Adrenal gland (tissue), 12 donors: ENCODE results near the gene GNAO1. TPM values are rescaled to one million over a fixed set of nuclear protein-coding genes. Genes with fewer than 3 reads are reported as not detected.

Experiments
- DNase-seq, 7 donors: peaks; one replicate each; pipeline ENCODE4 v3.0.0-alpha.2; 2019 to 2020
- H3K27ac ChIP-seq, 5 donors: fragments of 200-600 bp; sonication (generic) in 4 of 5; 1 replicate in 3 of 5; 2 replicates in 2 of 5; pipeline versions ENCODE4 v1.5.1 to v1.8.0; 2016 to 2020; ENCODE audit warnings: mild to moderate bottlenecking in 1 of 5
- H3K27me3 ChIP-seq: fragments of 200-600 bp; 2 replicates; pipeline ENCODE4 v1.8.0; 2021
- H3K36me3 ChIP-seq, 2 donors: fragments of 200-600 bp; replicated peaks in 1 of 2; 1 replicate in 1 of 2; 2 replicates in 1 of 2; pipeline versions ENCODE4 v1.5.1 to v1.8.0; 2018 to 2022
- H3K4me1 ChIP-seq, 2 donors: fragments of 200-600 bp; replicated peaks in 1 of 2; 1 replicate in 1 of 2; 2 replicates in 1 of 2; pipeline versions ENCODE4 v1.5.1 to v1.8.0; 2018 to 2021
- H3K4me3 ChIP-seq, 4 donors: fragments of 200-600 bp; sonication (generic) in 3 of 4; one replicate each; pipeline ENCODE4 v1.5.1; 2016 to 2018
- H3K9me3 ChIP-seq, 3 donors: fragments of 200-600 bp; sonication (generic) in 1 of 3; replicated peaks in 1 of 3; 1 replicate in 2 of 3; 2 replicates in 1 of 3; pipeline versions ENCODE4 v1.5.1 to v1.8.0; 2016 to 2021
- CTCF ChIP-seq, 6 experiments: fragments of 450-650 bp in 4 of 6; fragments of 200-600 bp in 2 of 6; sonication (generic) in 1 of 6; IDR thresholded peaks; 1 replicate in 5 of 6; 2 replicates in 1 of 6; pipeline versions ENCODE4 v1.5.1 to v1.8.0; 2016 to 2021; ENCODE audit warnings: antibody characterized with exemption in 6 of 6, mild to moderate bottlenecking in 2 of 6, moderate library complexity in 1 of 6
- POLR2A ChIP-seq, 2 donors: fragments of 450-650 bp; IDR thresholded peaks; one replicate each; pipeline ENCODE4 v1.6.1; 2017; ENCODE audit warnings: antibody characterized with exemption in 2 of 2, mild to moderate bottlenecking in 2 of 2, moderate library complexity in 1 of 2
- WGBS, 4 donors: extraction: QIAGEN DNeasy Blood & Tissue Kit in 2 of 4; methylation state at CpG; one replicate each; pipeline versions ENCODE4 v1.1.5 to v1.1.7; 2013 to 2017; 5-methylcytosine and 5-hydroxymethylcytosine counted together
- intact Hi-C, 2 donors: fragments of 100-400 bp; cut with DNase I; formaldehyde crosslinking; loops; one replicate each; pipeline versions ENCODE4 v1.14.1 to v1.15.0; 2022 to 2023
- polyA plus RNA-seq, 3 donors: library from polyadenylated mRNA; stranded (reverse); fragments of 200-250 nt in 2 of 3; fragments of 350-450 nt in 1 of 3; fragmentation: Illumina TruSeq in 1 of 3; extraction: RNeasy Lipid Tissue Mini Kit (QIAGEN cat#74804) in 1 of 3; gene quantifications; one replicate each; pipeline ENCODE4 v1.2.3, GENCODE V29; 2013 to 2014
- total RNA-seq, 9 donors: library from RNA; depleted of rRNA in 4 of 9; stranded (reverse); fragments of >200 nt in 4 of 9; fragments of 120-200 nt in 1 of 9; fragmentation: NEBNext Ultra II Directional in 1 of 9; extraction: Animal tissue kit (Norgen Biotek cat#: 25700) in 1 of 9; gene quantifications; one replicate each; pipeline versions ENCODE4 v1.1.0 to v1.2.4, GENCODE V29; 2013 to 2023
- donor health status: healthy with polysubstance abuse.
- donor health status: Bipolar disorder and iron deficiency.
- donor health status: DM: yes; HTN: yes; CAD: no.
- donor health status: DM: no; HTN: no; CAD: no.
- donor health status: DM: no; HTN: no; CAD: no.
- donor health status: DM: yes; HTN: yes; CAD: no.

The GNAO1 gene
- total and polyA plus RNA-seq, 12 donors, result 1.8 to 36.6 (median 5.9) TPM

GRCh38 chr16:56320811-56321558 is 129.7 kb downstream of the GNAO1 start:
- Histone ChIP-seq H3K4me3 (no peak overlapping the region), H3K9me3 (no peaks in the 10 kb centered on the region), H3K4me1 (peaks cover 0 to 5% of the 10 kb centered on the region in 2 donors), H3K36me3 (no peaks in the 10 kb centered on the region), H3K27ac (no peak overlapping the region), H3K27me3 (no peaks in the 10 kb centered on the region)
- intact Hi-C loops, result no loop called here
- WGBS, 4 donors, result 79 to 91% (median 85%) methylated on average over 7 of the region's 7 CpGs
- TF ChIP-seq CTCF (IDR thresholded peaks at IDR 0.05) (no peak), POLR2A (IDR thresholded peaks at IDR 0.05) (no peak)
- DNase-seq, result no peak

GRCh38 chr16:56321571-56321970 is 130.3 kb downstream of the GNAO1 start:
- intact Hi-C loops, result no loop called here
- H3K27me3 ChIP-seq, result no peaks in the 10 kb centered on the region
- no peak for DNase-seq
- WGBS, 4 donors, result 79 to 91% (median 83%) methylated on average over 9 of the region's 9 CpGs
- no peak overlapping the region for H3K27ac ChIP-seq
- H3K9me3 ChIP-seq, result no peaks in the 10 kb centered on the region
- no peak for TF ChIP-seq POLR2A (IDR thresholded peaks at IDR 0.05)
- no peak for TF ChIP-seq CTCF (IDR thresholded peaks at IDR 0.05)
- no peak overlapping the region for H3K4me3 ChIP-seq
- peaks cover 0 to 5% of the 10 kb centered on the region in 2 donors for H3K4me1 ChIP-seq
- no peaks in the 10 kb centered on the region for H3K36me3 ChIP-seq

- Histone ChIP-seq H3K36me3 (no peaks in the 10 kb centered on the region), H3K27ac (no peak overlapping the region), H3K4me3 (no peak overlapping the region), H3K27me3 (no peaks in the 10 kb centered on the region), H3K4me1 (no peaks in the 10 kb centered on the region), H3K9me3 (no peaks in the 10 kb centered on the region)
- no peak for TF ChIP-seq POLR2A (IDR thresholded peaks at IDR 0.05)
- TF ChIP-seq CTCF (IDR thresholded peaks at IDR 0.05), result no peak
- no peak for DNase-seq
- intact Hi-C loops, result no loop called here
- 87 to 97% (median 94%) methylated on average over 2 to 9 of the region's 9 CpGs for WGBS, 4 donors
These were observed 133.1 kb downstream of the GNAO1 start for GRCh38 chr16:56324406-56324805.

- no peaks in the 10 kb centered on the region for H3K9me3 ChIP-seq
- whole genome bisulfite sequencing, 4 donors, result 59 to 92% (median 88%) methylated on average over 1 to 6 of the region's 6 CpGs
These were observed 134.7 kb downstream of the GNAO1 start for GRCh38 chr16:56325956-56326355.

More at GRCh38 chr16:56325956-56326355, 134.7 kb downstream of the GNAO1 start:
- H3K27me3 ChIP-seq, result no peaks in the 10 kb centered on the region
- TF ChIP-seq POLR2A (IDR thresholded peaks at IDR 0.05) (no peak), CTCF (IDR thresholded peaks at IDR 0.05) (no peak)
- H3K4me1 ChIP-seq, result no peaks in the 10 kb centered on the region
- H3K36me3 ChIP-seq, result no peaks in the 10 kb centered on the region
- no peak overlapping the region for H3K4me3 ChIP-seq
- intact Hi-C loops, result no loop called here
- DNase-seq, result no peak
- no peak overlapping the region for H3K27ac ChIP-seq
